GM19324 (cell line): ENCODE results near the gene TTC1.
"Not testable (repeated sequence)": the region's sequence is repeated elsewhere in the genome, so short reads cannot be mapped to it uniquely, and the experiment has no call there.

Experiments used
- ATAC-seq: cut with Tn5 transposase; IDR thresholded peaks from one replicate; pipeline ENCODE4 v1.9.1; 2021; ENCODE audit warnings: mild to moderate bottlenecking, moderate library complexity; ENCODE audit not compliant: unreplicated experiment, low FRiP score

The TTC1 gene

DNA sequence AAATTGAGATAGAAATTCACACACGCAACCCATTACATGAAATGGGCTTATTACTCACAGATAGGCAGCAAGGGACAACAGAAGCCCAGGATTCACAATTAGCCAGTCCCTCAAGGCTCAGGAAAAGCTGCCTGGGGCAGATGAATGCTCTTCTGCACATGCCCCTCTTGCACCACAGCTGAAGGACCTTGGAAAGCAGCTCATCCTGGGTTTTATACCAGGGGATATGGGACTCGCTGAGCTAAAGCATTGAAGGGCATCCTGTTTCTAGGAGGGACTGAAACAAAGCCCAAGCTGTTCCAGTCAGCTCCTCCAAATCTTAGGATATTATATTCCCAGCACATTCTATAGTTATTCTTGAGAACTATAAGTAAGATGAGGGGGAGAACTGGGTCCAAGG is 15.7 kb upstream of the TTC1 start:
- no peak for ATAC-seq

DNA sequence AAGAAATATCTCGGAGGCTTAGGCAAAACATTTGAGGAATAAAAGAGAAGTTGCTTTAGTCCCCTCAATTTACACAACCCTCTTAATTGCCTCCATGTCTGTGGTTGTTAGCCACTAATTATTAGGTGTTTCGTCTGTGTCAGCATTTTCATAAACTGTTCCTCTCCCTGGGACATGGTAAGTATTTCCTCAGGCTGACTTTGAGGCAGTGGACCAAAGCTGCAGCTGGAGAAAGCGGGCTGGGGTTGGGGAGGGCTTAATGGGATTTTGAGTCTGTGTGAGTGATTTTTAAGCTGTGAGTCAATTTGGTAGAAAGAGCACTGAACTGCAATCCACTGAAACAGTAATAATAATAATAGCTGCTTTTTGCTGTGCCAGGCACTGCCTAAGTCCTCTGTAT is 13.0 kb upstream of the TTC1 start:
- no peak for ATAC-seq

DNA sequence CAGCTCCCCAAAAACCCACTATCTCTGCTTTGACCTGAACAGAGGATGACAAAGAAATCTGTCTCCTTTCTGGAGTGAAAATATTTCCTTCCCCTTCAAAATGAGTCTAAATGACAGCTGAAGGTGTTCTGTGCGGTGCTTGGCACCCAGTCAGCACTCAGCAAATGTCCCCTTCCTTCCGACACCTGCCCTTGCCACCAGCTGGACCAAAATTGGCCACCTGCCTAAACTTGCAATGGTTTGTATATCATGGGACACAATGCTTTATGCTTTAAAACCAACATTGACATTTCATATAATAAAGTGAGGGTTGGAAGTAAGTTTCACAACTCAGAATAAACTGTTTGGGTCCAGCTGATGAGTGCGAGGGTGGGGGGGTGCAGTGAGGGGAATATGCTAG is 7.5 kb upstream of the TTC1 start:
- ATAC-seq: no peak

DNA sequence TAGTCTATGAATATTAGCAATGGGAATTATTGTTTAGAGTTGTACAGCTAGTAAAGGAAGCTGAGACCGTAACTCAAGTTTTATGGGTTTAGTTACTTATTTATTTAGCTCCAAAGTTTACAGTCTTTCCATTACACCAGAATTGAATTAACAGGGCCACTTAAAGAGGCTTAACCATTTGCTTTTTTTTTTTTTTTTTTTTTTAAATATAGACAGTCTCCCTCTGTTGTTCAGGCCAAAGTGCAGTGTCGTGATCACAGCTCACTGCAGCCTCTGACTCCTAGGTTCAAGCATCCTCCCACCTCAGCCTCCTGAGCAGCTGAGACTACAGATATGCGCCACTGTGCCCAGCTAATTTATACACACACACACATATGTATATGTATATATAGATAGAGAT is 1.4 kb upstream of the TTC1 start:
- no peak for ATAC-seq

DNA sequence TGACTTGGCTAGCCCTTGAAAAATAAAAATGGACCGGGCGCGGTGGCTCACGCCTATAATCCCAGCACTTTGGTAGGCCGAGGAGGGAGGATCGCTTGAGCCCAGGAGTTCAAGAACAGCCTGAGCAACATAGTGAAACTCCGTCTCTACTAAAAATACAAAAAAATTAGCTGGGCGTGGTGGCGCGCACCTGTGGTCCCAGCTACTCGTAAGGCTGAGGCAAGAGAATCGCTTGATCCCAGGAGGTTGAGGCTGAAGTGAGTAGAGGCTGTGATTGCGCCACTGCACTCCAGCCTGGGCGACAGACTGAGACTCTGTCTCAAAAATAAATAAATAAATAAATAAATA is 436 bp upstream of the TTC1 start:
- not testable (repeated sequence) for ATAC-seq

DNA sequence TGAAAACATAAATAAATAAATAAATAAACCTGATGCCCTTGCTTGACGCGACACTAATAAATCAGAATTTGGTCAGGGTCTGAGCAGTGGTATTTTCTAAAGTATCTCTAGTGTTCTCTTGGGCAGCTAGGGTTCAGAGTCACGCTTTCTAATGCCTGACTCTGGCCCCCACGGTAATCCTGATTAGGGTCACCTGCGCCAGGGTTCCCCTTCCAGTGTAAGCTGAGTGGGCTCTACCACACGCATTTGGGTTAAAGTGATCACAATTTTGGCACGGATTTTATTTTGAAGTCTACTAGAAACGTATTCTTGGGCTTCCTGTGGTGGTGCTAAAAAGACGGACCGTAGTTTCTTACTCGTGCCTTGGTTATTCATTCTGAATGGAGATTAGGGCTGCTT is 651 bp downstream of the TTC1 start:
- ATAC-seq: peak; percentile 8

DNA sequence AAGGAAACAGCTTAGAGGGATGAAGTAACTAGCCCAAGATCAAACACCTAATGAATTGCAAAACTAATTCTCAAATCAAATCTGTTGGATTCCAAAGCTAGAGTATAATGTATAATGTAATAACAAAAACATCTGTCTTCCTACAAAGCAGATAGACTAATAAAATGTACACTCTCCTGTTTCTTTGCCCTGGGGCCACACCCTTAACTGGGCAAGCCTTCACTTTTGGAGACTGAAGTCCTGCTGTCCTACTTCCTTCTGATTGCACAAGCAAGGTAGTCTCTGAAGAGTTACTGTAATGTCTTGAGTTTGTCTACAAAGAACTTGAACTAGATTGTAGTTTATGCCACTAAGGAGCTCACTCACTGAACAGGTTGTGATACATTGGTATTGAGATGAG is 2.5 kb downstream of the TTC1 start:
- ATAC-seq: no peak

DNA sequence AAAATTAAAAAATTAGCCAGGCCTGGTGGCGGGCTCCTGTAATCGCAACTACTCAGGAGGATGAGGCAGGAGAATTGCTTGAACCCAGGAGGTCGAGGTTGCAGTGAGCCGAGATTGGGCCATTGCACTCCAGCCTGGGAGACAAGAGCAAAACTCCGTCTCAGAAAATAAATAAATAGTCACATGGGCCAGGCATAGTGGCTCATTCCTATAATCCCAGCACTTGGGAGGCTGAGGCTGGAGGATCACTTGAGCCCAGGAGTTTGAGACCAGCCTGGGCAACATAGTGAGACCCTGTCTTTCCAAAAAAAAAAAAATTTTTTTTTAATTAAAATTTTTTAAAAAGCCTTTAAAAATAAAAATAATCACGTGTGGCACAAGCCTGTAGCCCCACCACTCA is 5.3 kb downstream of the TTC1 start:
- ATAC-seq: not testable (repeated sequence)

DNA sequence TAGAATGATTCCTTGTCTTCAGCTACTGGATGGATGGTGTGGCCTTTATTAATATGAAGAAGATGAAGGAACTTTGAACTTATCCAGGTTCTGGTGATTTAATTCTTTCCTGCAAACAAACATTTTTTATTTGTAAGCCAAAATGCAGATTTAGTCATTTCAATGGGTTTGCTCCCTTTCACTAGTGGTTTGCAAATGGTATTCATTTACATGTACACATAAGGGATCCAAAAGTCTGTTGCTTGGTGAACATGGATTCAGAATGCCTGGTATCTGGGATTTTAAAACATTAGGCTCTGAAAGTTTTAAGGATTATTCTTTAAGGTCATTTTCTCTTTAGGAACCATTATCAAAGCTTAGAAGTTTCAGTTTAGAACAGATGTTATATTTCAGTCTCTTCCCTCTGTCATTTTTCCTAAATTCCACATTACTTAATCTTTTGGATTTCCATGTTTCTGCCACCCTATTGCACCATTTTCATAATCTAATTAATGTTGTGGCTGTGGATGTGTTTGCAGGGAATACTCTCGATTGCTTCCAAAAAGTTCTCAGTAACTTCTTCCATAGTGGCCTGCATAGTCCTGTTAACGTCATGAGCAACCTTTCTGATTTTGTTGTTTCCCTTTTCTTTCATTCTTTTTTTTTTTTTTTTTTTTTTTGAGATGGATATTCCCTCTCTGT is 10.1 kb downstream of the TTC1 start:
- ATAC-seq: no peak

DNA sequence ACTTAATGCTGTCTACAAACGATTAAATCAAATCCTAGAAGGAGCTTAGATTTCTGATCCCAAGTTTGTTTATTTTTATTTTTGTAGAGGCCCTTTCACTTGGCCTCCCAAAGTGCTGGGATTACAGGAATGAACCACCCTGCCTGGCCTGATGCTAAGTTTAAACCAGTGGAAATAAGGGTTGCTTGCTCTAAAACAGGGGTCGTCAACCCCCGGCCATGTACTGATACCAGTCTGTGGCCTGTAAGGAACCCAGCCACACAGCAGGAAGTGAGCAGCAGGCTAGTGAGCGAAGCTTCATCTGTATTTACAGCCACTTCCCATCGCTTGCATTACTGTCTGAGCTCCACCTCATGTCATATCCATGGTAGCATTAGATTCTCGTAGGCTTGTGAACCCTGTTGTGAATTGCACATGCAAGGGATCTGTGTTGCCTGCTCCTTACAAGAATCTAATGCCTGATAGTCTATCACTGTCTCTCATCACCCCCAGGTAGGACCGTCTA is 11.4 kb downstream of the TTC1 start:
- no peak for ATAC-seq

DNA sequence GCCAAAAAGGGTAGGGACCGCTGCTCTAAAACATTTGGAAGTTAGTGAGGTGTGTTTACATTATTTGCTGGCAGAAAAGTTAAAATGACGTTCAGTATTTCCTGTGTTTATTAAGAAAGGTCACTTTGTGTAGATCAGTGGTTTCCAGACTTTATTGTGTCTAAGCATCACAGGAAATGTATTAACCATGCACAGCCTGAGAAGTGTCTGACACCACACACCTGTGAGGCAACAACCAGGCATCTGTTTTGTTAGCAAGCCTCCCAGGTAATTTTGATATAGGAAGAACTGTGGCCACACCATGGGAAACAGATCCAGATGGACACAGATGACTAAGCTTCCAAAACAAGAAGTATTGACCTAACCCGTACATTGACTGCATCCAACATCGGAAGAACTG is 12.0 kb downstream of the TTC1 start:
- no peak for ATAC-seq

DNA sequence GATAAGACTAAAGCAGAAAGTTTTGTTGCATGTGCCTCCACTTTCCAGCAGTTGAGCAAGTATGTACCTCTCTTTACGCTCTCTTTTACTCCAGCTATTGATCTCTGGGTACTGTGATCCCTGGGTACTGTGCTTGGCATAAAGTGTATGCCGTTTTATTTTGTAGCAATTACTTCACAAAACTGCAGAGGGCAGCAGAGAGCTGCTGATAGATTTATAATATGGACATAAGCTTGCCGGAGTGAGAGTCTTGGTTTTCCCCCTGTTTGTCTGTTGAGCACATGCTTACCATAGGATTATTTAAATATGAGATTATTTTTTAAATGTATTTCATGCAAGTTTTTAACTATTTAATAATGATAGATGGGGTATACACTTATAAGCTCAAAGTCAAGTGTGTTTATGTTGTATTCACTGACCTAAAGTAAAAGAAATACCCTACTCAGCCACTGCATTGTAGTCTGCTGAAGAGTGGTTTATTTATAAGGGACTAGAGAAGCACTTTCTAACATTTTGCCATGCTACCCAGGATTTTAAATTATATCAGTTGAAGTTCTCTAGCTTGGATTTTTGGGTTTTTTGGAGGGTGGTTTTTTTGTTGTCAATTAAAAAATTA is 13.0 kb downstream of the TTC1 start:
- peak; percentile 72 for ATAC-seq

DNA sequence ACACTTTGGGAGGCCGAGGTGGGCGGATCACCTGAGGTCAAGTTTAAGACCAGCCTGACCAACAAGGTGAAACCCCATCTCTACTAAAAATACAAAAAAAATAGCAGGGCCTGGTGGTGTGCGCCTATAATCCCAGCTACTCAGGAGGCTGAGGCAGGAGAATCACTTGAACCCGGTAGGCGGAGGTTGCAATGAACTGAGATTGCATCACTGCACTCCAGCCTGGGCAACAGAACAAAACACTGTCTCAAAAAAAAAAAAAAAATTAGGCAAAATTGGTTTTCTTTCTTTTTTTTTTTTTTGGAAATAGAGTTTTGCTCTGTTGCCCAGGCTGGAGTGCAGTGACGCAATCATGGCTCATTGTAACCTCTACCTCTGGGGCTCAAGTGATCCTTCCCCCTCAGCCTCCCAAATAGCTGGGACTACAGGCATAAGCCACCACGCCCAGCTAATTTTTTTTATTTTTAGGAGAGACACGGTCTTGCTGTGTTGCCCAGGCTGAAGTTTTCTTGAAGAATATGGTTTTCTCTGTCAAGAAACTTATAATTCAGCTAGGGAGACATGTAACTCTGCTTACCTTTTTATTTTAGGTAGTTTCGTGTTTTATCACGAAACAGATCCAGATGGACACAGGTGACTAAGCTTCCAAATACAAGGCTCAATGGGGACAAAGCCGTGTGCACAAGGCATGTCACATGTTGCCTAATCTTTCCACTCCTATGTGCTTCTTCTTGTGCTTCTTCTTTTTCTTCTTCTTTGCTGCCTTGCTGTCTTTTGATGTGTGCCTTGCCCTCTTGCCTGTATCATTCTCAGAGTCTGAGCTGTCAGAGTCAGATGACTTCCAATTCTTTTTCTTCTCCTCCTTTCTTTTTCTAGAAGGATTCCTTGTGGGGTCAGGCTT is 14.3 kb downstream of the TTC1 start:
- ATAC-seq: no peak

DNA sequence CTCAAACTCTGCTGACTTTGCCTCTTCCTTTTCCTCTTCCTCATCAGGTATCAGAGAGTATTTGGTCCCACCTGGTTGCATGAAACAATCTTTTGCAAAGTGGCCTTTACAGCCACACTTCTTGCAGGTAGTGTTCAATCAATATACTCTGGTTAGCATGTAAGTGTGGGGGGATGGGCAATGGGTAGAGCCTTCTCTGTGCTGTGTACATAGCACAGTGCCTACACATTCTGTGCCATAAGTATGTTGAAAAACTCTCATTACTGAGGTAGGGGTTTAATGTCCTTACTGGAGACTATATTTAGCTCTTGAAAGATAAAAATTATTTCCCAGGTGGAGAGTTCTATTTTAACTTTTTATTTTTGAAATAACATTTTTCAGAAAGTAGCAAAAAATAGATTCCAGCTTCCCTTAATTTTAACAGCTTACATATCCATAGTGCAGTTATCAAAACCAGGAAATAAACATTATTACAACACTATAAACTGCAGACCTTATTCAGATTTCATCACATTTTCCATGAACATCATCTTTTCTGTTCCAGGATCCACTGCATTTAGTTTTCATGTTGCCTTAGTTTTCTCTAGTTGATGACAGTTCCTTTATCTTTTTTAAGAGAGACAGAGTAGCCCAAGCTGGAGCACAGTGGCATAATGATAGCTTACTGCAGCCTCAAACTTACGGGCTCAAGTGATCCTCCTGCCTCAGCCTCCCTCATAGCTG is 15.1 kb downstream of the TTC1 start:
- no peak for ATAC-seq

DNA sequence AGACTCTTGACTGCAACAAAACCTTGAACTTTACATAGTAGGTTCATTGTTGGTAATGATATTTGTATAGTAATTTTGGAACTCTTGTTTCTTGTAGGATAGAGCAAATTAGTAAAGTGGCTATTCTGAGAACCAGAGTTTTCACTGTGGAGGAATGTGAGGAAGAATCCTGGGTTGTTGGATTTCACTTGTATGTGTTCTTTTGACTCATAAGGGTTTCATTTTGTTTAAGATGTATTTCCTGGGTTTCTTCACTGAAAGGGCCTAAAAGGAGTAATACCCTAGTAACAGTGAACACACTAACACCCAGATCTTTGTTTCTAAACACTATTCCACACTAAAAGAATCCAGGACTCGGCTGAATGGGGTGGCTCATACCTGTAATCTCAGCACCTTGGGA is 20.1 kb downstream of the TTC1 start:
- no peak for ATAC-seq

DNA sequence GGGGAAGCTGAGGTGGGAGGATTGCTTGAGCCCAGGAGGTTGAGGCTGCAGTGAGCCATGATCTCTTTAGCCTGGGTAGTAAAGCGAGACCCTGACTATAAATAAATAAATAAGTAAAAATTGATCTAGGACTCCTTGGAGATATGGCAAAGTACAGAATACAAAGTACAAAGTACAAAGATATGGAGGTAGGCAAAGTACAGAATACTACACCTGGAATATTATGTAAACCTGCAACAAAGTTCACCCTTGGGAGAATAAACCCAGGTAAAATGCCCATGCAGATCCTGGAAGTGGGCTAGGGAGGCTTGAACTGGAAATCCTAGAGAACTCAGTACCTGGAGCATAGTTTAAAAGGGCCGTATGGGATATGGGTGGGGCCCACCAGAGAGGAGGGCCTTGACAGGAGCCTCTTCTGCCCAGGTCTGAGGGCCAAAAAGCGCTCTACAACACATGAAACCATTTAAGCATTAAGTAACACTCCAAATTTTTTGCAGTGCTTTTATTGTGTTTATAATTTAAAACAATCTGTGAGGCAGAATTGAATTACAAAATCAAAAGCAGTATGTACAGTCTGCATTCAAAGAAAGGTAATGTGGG is 20.7 kb downstream of the TTC1 start:
- no peak for ATAC-seq

DNA sequence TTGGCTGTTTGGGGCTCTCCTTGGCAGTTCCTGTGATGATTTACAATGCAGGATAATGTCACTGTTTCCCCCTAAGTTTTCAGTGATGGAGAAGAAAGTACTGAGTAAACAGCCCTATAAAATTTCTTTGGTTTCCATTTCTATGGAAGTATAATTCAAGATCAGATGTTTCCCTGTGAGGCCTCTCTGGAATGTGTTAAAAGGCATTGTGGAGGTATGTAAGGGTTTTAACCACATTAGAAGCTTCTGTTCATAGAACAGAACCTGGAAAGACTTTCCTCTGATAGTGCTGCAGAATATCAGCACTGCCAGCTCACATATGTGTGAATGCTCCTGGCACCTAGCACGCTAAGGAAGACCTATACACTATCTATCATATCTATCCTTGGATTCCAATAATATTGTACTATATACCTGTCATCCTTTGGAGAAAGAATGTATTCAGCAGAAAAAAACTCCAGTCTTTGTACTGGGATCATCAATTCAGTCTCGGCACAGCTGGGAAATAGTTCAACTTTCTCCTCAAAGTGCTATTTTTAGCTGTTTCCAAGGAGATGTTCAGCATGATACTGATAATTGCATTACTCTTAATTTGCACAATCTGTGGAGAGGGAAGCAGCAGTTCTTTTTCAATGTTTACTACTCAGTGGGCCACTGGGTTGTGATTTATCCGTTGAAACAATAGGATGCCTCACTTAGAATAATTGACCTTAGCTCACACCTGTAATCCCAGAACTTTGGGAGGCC is 21.9 kb downstream of the TTC1 start:
- no peak for ATAC-seq

DNA sequence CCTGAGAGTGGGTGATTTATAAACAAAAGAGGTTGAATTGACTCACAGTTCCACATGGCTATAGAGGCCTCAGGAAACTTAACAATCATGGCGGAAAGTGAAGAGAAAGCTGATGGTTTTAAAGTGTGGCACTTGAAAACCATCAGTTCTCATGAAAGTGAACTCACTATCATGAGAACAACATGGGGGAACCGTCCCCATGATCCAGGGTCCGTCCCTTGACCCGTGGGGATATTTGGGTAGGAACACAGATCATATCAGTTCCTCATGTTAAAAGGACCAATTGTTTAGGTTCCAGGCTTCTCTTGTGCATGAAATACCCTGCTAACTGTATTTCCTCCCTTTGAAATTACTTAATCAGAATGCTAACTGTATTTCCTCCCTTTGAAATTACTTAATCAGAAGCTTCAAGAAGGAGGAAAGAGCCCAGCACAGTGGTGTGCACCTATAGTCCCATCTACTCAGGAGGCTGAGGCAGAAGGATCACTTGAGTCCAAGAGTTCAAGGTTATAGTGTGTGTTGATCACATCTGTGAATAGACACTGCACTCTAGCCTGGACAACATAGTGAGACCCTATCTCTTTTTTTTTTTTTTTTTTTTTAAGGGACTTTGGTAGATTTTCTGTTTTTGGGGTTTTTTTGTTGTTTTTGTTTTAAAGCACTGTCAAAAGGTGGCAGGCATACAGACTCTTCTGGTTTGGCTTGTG is 24.8 kb downstream of the TTC1 start:
- ATAC-seq: no peak

DNA sequence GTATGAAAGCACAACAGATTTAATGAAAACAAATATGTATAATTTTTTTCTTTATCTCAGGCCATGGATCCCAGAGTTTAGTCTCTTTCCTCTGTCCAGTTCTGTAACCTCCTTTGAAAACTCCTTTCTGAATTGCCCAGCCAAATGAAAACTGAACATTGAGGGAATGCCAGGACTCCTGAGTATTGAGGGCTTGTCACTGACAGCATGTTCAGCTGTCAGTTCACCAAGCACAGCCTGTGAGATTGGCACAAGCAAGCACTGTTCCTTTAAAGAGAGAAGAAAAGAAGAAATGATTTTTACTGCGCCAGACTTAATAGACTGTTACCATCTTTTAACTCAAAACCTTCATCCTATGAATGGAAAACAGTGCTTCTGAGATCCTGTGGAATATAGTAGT is 27.3 kb downstream of the TTC1 start:
- no peak for ATAC-seq
